ENCODE measurements around the gene GREB1L.

The GREB1L gene

DNA sequence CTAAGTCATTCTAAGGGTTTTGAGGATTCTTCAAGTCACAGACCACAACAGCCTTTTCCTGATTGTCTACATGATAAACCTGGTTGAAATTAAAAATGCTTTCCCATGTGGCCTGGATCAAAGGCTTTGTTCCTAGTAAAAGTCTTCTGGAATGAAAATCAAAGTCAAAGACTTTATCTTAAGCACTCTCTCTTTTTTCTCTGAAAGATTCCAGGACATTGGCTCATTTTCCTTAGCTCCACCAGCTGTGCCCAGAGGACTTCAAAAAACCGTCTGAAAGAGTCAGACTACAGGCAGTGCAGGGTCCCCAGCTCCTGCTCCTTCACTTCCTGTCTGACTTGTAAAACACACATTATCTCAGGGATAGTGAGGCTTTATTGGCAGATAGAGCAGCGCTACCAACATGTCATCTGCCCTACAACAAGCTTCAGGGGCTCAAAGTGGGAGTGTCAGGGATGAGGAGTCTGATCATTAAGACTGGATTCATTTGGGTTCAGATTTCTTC is 210.3 kb downstream of the GREB1L start:
- ATAC-seq, result no peak

DNA sequence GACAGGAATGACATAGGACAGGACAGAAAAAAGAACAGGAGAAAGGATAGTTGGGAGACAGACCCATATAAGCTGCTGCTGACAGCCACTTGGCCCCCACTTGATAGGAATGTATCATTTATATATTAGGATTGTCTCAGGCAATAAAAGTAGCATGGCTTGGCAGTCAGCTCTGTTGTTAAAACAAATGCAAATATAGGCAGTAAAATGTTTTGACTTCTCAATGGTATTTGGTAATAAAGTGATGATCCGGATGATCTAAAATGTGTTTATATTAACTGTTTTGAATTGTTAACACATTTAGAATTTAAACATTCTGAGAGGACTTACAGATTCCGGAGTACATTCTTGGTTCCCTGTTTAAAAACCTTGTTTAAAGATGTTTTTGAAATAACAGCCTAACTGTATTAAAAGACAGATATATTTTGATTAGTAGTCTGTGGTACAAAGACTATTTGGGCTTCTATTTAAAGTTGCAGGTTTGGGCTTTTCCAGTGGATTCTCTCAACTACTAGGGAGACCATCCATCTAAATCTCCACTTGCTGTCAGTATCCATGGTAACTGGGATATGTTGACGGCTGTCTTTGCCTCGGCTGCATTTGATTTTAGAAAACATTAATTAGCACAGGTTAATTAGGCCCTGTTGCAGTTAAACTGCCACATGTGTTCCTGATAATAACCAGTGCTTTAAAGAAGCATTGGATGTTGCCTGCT is 210.9 kb downstream of the GREB1L start:
- no peak for ATAC-seq

DNA sequence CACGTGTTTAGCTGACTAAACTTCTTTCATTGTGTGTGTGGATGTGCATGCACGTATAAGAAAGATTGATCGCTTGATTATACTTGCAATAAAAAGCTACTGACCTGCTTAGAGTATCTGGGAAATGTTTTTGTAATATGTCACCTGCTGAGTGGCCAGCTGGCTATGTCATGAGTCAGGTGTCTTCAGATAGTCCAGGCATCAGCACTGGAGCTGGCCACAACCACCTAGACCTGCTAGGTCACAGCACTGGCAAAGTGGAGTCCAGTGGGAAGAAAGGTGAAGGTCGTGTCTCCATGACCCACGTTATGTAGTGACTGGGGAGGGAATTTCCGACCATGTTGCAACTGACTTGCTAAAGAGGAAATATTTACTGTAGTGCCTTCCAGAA is 211.5 kb downstream of the GREB1L start:
- ATAC-seq, result no peak

DNA sequence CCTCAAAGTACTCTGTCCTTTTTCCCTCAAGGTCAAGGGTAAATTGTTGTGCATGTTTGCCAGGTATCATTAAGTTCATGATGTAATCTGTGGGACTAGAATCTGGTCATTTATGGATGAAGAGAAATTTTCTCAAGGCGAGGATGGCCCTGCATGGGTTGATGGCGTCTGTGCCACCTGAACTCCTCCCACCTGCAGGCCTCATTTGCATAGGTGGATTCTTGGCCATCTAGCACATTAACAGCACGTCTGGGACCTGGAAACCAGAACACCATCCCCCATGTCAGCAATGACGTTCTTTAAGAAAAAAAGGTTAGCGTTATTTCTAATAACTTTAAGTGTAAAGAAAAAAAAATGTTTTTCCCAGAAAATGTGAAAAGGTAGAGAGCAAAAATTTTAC is 212.7 kb downstream of the GREB1L start:
- no peak for ATAC-seq

DNA sequence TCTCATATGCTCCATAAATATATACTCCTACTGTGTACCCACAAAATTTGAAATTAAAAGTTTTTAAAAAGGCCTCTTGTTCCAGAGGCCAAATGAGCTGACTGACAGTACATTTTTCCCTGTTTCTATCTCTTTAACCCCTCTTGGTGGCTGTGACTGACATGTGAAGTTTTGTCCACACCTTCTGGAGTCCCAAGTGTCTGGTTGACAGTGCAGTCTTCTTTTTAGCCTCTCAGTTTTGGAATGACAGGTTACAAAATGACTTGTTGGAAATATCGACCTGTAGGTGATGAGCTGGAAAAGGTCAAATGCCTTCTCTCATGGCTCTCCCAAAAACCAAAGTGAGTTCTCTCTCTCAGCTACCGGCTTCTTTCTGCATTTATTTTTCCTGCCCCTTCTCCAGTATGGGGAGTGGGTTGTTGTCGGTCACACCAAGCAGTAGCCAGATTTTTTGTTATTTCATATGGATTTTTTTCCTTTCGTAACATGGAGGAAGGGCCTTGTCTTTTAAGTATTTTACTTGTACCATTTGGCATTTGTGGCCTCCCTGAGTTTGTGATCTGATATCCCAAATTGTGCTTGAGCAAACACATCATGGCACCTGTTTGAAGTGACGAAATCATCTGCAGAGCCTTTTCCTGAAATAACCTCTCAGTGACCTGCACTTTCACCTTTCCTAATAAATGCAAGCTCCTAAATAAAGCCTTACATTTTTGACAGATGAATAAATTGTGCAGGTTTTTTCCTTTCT is 214.6 kb downstream of the GREB1L start:
- no peak for ATAC-seq

DNA sequence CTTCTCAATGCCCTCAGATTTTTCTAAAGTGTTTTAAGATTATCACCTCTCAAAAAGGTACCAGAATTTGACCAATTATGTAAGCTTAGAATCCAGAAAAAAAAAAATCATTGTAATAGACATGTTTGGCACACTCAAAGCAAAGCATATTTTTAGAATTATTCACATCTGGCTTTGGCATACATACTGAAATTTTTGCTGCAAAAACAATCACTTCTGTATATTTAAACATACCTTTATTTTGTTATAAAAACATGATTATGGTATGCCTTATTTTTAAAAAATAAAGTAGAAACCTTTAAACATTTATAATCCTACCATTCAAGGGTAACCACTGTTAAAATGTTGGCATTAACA is 215.1 kb downstream of the GREB1L start:
- no peak for ATAC-seq

DNA sequence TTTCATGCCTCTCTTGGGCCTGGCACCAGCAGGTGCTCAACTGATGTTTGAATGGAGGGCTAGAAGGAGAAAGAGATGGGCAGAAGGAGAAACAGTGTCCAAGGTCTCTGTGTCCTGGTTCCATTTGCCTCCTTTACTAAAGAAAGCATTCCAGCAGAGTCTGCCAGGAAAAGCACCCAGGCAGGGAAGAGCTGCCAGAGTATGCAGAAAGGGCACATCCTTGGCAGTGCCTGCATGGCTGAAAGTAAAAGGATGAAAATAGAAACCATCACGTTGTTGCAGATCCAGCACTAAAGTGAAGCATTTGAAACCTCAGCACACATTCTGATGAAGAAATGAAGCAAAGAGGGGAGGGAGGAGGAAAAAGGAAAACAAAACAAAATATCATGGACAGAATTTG is 216.3 kb downstream of the GREB1L start:
- no peak for ATAC-seq

DNA sequence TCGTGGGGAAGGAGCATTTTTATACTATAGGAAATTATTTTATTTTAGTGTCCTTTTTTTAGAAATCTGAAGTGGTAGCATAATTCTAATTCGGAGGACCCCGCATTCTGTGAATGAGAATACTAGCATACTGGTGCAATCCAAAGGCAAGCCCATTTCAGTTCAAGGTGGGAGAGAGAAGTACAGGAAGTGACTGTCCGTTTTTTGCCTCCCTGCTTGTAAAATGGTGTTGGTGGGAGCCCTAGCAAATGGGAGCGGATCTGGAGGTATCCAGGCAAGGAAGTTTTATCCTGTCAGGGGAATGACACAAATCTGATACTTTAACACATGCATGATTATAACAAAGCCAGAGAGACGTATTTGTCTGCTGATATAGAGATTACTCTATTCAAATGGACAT is 216.8 kb downstream of the GREB1L start:
- no peak for ATAC-seq

DNA sequence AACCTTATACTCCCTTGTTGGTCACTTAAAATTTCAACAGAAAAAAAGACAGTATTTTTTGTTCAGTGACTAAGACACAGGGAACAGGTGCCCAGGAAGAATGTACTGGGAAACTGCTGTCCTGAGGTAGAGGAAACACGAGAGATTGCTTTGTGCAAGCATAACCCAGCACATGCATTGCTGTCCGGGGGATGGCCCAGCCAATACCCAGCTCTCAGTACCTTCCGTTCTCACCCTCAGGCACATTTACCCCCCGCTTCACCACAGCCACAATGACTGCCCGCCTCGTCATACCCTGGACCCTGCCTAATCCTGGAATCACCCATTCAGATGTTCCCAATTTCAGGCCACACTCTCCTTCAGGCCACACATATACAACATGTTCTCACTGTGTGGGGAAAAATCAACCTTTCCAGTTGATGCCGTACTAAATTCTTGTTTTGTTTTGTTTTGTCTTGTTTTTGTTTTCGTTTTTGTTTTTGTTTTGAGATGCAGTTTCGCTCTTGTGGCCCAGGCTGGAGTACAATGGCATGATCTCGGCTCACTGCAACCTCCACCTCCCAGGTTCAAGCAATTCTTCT is 217.8 kb downstream of the GREB1L start:
- ATAC-seq, result no peak

DNA sequence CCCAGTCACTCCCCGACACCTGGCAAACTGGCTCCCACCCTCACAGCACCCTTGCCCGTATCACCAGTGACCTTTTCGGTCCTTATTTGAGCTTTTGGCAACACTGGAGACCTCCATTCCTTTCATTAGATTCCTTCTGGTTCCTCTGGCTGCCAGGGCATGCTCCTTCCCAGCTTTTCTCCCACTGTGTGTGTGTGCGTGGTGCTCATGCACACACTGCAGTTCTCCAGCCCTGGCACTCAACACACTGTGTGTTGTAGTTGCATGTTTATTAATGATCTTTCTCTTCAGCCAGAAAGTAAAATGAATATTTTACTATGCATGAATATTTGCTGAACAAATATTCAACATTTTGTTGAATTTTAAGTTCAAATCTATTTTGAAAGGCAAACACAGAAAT is 219.4 kb downstream of the GREB1L start:
- no peak for ATAC-seq

DNA sequence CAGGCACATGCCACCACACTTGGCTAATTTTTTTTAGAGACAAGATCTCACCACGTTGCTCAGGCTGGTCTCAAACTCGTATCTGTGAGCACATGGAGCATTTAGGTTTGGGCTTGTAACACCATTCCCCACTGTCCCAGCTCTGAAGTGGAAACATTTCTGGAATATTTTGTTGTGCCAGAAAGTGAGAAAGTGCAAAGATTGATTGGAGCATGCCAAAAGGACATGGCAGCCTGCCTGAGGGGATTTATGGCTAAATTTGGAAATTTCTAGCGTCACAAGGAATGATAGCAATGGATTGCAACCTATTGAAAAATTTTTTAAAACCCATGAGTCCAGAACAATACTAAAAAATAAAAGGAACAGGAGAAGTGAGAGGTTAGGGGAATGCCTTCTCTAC is 221.7 kb downstream of the GREB1L start:
- no peak for ATAC-seq

DNA sequence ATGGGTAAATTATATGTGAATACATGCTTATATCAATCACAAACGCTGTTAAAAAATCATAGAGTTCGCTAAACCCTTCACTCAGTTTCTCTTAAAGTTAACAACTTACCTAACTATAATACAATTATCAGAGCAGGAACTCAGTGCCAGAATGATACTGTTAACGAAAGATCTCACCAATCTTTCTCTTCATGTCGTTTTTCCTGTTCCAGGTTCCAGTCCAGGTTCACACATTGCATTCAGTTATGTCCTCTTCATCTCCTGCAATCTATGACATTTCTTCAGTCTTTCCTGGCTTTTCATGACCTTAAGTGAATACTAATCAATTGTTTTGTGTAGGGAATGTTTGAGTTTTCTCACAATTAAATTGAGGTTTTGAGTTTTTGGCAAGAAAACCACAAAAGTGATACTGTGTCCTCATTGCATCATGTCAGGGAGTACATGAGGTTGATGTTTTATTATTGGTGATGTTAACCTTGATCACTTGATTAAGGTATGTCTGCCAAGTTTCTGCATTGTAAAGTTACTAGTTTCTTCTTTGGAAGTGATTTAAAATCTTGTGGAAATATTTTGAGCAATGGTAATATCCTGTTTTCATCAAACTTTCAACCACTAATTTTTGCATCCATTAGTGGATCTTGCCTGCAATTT is 226.6 kb downstream of the GREB1L start:
- ATAC-seq, result no peak

DNA sequence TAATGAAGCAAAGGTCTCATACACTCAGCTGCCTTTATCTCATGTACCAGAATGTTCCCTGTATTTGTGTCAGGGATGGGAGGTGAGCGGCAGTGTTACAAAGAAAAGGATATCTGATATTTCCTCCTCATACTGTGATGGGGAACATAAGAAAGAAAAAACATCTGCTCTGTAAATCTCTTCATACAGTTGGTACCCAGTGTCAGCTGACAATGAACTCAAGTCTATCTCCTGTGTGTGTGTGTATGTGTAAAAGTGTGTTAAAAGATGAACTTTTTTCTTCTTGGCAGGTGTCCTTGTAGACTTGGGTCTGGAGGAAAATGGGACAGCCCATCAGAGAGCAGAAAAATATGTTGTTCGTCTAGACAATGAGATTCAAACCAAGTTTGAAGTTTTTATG is 230.7 kb downstream of the GREB1L start:
- ATAC-seq, result no peak

DNA sequence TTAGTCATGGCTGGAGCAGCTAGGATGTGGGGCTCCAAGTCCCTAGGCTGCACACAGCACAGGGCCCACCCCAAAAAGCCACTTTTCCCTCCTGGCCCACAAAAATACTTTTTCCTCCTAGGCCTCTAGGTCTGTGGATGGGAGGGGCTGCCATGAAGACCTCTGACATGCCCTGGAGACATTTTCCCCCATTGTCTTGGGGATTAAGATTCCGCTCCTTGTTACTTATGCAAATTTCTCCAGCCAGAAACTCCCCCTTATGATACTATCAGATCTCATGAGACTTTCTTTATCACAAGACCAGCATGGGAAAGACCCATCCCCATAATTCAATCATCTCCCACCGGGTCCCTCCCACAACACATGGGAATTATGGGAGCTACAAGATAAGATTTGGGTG is 232.6 kb downstream of the GREB1L start:
- ATAC-seq, result no peak

DNA sequence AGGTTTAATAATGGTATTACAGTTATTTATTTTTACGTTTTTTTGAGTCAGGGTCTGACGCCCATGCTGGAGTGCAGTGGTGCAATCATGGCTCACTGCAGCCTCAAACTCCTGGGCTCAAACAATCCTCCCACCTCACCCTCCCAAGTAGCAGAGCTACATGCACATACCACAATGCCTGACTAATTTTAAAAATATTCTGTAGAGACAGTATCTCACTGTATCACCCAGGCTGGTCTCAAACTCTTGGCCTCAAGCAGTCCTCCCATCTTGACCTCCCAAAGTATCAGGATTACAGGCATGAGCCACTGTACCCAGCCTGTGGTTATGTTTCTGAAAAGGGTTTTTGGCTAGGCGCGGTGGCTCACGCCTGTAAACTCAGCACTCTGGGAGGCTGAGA is 237.7 kb downstream of the GREB1L start:
- ATAC-seq, result no peak

DNA sequence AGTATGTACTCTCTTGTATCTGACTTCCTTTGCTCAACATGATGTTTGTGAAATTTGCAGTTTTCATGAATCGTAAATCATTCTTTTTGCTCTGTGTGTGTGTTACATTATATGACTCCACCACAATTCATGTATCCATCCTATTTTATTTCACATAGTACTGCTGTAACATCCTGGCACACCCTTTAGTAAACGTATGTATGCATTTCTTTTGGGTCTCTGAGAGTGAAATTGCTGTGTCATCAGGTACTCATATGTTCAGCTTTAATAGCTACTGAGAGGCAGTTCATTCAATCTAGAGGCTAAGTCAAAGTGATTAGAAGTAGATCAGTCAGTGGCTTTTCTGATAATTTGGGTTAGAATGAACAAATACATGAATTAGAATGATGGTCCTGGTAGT is 239.7 kb downstream of the GREB1L start:
- ATAC-seq, result no peak

DNA sequence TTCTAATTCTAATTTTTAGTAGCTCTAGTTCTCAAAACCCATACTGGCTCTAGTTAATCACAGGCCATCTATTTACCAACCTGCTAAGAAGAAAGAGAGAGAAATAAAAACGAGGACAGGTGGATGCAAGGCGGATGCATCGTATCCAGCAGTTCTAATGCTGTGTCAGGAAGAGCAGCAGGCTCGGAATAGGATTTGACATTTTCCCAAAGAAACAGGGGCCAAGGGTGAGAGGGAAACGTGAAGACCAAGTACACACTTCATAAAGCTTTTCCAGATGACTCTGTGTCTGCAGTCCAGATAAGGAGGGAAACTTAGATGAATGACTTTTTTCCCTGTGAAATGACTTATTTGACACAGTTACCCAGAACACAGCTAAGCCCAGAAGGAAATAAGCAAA is 241.0 kb downstream of the GREB1L start:
- no peak for ATAC-seq

DNA sequence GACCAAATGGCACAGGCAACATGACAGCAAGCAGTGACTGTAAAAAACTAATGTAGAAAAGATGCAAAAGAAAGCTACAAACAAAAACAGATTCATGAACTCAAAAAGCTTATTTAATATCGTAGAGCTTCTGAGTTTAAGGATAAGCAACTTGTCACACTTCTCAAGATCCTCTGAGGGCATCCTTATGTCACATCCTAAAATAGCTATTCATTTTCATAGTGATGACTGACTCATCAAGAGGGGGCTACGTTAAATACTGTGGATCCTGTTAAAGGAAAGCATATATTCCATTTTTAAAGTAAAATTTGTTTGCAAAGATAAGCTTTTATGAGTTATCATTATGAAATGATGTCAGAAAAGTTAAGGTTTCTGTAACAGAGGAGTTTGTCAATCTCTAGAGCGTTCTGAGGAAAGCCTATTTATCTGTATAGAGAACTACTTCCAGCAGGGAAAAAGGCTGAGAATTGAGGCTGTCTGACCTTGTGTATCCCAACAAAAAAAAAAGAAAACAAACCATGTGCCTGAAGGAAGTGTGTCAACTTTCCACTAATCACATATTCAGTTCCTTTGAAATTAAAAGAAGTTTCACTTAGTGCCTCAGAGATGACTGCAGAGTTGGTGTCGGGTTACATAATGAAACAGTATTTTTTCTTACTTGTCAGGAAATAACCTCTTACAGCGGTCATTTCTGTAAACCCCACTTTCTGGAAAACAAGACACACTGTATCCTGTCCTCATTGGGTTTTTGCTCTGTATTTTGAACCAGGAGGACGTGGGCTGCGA is 243.0 kb downstream of the GREB1L start:
- no peak for ATAC-seq

DNA sequence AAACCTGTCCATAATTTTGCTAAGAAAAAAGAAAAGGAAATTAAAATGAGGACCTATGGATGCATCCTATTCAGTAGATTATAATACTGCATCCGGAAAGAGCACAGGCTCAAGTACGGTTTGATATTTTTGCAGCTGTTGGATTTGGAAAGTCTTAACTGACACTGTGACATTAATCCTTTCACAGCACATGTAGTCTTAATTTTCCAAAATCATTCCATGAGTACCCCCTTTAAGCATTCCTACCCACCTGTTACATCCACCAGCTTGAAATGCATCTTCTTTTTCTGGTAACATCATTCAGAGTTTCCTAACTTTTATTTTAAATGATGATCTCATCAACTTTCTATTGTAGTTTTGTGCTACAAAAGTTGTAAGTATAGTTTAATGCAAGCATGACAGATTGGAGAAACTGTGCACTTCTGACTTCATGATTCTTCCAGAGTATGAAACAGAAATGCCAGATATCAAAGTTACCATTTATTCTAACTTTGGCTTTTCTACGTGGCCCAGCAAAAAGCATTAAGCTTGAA is 244.9 kb downstream of the GREB1L start:
- no peak for ATAC-seq

DNA sequence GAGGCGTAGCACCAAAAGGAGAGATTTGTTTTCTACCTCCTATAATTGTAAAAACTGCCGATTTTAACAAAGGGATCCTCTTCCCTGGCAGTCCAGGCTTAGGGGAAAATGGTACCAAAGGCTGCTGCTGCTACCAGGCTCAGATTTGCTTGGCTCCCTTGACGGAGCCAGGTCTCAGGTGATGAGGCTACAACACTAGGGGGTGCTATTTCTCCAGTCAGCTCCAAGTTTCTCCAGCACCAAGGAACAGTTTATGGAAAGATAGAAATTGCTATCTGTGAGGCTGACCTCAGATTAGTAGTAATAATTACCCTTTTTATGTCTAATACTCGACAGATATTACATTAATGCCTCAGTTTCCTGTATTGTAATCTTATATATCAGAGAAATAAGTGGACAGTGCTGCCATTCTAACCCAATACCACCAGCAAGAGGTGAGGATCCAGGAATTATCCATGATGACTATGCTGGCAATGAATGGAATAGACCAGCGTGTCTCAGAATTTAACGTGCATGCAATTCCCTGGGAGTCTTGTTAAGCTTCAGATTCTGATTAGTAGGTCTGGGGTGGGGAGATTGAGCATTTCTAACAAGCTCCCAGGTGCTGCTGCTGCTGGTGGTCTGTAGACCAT is 247.2 kb downstream of the GREB1L start:
- ATAC-seq, result no peak

DNA sequence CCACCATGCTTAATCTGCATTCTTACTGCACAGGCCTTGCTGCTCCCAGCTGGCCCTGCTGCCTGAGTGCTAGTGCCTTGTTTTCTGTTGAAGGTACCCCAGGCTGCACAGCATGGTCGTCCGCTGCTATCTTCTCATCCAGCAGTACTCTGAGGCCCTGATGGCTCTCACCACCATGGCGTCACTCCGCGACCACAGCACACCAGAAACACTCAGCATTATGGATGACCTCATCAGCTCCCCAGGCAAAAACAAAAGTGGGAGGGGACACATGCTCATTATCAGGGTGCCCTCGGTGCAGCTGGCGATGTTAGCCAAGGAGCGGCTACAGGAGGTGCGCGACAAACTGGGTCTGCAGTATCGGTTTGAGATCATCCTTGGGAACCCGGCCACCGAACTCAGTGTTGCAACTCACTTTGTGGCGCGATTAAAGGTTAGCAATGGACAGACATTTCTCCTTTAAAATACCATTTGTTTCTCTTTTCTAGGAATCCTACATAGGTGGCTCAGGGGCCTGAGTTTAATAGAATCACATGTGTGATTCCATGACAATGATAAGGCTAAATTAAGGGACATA is 248.0 kb downstream of the GREB1L start:
- ATAC-seq, result no peak

DNA sequence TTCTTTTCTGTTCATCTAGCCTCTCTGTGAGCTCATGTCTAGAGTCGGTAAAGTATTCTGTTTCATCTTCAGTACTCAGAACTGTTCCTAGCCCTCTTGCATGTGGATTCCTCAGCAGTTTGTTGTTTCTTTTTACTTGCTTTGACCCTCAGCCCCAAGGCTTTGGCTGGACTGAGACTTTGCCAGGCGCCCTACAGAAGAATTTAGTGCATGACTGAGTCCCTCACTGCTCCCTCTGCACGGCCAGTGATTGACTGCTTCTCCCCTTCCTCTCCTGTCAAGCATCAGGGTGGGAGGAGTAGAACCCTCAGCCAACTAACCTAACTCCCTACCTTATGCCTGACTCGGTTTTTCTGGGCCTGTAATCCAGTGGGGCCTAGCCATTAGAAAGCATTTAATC is 248.7 kb downstream of the GREB1L start:
- ATAC-seq, result no peak

All from activated CD4-positive, CD25-positive, alpha-beta regulatory T cell treated with anti-CD3 and anti-CD28 coated beads, Interleukin-2, amount 50 U/mL, for 24 hours (primary cell).